ENCODE results near the gene ABO. TPM values are rescaled to one million over a fixed set of nuclear protein-coding genes. Genes with fewer than 3 reads are reported as not detected.

The ABO gene
- total RNA-seq, 1 experiment from 2014 or later: 1.2 TPM

DNA sequence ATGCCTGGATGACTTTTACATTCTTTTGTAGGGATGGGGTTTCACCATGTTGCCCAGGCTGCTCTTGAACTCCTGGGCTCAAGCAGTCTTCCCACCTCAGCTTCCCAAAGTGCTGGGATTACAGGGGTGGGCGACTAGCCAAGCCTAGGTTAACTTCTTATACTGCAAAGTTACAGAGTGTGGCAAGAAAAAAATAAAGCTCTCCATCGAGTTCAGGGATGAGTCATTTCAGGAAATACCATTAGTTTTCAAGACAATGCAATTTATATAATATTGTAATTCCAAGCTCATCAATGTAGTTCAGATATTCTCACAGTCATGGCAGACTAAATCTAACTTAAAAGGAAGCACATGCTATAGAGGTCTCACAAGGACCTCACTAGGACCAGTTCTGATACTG, 11.5 kb upstream of the ABO start:
- DNase-seq (ENCODE audit: low read depth, low spot score): no peak
- Histone ChIP-seq H3K27me3 (ENCODE audit: insufficient read depth, low read length) (no peaks in the 10 kb centered on the region), H3K27ac (ENCODE audit: low read depth, low read length) (no peak overlapping the region), H3K36me3 (ENCODE audit: control insufficient read depth in 1 of 2, insufficient read depth in 2 of 2, low read length in 2 of 2) (no peaks in the 10 kb centered on the region), H3K4me1 (ENCODE audit: control insufficient read depth in 1 of 2, insufficient read depth in 2 of 2, low read length in 2 of 2) (no peaks in the 10 kb centered on the region), H3K4me2 (ENCODE audit: low read length) (no peak overlapping the region), H3K9me2 (ENCODE audit: insufficient read depth) (no peaks in the 10 kb centered on the region), H3K4me3 (replicated peaks in 1 of 2; ENCODE audit: low read depth in 1 of 2, low read length in 2 of 2) (no peak overlapping the region), H3K9ac (ENCODE audit: low read length) (no peak overlapping the region), H2AFZ (ENCODE audit: low read depth, low read length, poor library complexity, severe bottlenecking) (no peak overlapping the region), H3K9me3 (ENCODE audit: control insufficient read depth in 1 of 2, insufficient read depth in 1 of 2, low read depth in 1 of 2, low read length in 2 of 2) (peaks cover 5 to 25% of the 10 kb centered on the region in 2 experiments; a peak in 2 of 4 replicates), H3K79me2 (ENCODE audit: insufficient read depth, low read length) (no peaks in the 10 kb centered on the region), H4K20me1 (ENCODE audit: insufficient read depth) (no peaks in the 10 kb centered on the region)
- no TSS peak for BruUV-seq (replicated peaks)
- CTCF ChIA-PET: interaction anchor here (1.8 kb wide), 1 partner anchor 47 kb away, joined by 6 read pairs; no protein-coding TSS in a partner anchor
- RAD21 ChIA-PET (ENCODE audit: low non-redundant PET in 1 of 2, low total read pairs in 2 of 2, uncharacterized antibody in 2 of 2, unreplicated experiment in 2 of 2): no interaction called here
- no peak for TF ChIP-seq RAD21 (IDR thresholded peaks at IDR 0.05; ENCODE audit: low read depth)
- TF ChIP-seq ZNF274 (IDR thresholded peaks at IDR 0.05; ENCODE audit: low read depth, low read length): no peak
- TF ChIP-seq EGR1 (IDR thresholded peaks at IDR 0.05; ENCODE audit: low read depth): no peak
- TF ChIP-seq, protein P1, sequence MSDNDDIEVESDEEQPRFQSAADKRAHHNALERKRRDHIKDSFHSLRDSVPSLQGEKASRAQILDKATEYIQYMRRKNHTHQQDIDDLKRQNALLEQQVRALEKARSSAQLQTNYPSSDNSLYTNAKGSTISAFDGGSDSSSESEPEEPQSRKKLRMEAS (IDR thresholded peaks at IDR 0.05): no peak
- no peak for TF ChIP-seq FOSL1 (IDR thresholded peaks at IDR 0.05; ENCODE audit: low read depth)
- no peak for TF ChIP-seq SIN3A (IDR thresholded peaks at IDR 0.05; ENCODE audit: low read depth)
- TF ChIP-seq JUND (IDR thresholded peaks at IDR 0.05): no peak
- no peak for TF ChIP-seq CEBPB (IDR thresholded peaks at IDR 0.05; ENCODE audit: low read depth)
- no peak for TF ChIP-seq ZFX (IDR thresholded peaks at IDR 0.05)
- TF ChIP-seq POLR2A (IDR thresholded peaks at IDR 0.05; ENCODE audit: borderline replicate concordance, extremely low read depth, insufficient read depth, insufficient read length): no peak
- no peak for TF ChIP-seq CBX3 (IDR thresholded peaks at IDR 0.05; ENCODE audit: low read depth)
- TF ChIP-seq ELF1 (IDR thresholded peaks at IDR 0.05; ENCODE audit: borderline replicate concordance, low read depth): no peak
- TF ChIP-seq, protein P2, sequence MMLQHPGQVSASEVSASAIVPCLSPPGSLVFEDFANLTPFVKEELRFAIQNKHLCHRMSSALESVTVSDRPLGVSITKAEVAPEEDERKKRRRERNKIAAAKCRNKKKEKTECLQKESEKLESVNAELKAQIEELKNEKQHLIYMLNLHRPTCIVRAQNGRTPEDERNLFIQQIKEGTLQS (IDR thresholded peaks at IDR 0.05): no peak
- TF ChIP-seq, protein P3, sequence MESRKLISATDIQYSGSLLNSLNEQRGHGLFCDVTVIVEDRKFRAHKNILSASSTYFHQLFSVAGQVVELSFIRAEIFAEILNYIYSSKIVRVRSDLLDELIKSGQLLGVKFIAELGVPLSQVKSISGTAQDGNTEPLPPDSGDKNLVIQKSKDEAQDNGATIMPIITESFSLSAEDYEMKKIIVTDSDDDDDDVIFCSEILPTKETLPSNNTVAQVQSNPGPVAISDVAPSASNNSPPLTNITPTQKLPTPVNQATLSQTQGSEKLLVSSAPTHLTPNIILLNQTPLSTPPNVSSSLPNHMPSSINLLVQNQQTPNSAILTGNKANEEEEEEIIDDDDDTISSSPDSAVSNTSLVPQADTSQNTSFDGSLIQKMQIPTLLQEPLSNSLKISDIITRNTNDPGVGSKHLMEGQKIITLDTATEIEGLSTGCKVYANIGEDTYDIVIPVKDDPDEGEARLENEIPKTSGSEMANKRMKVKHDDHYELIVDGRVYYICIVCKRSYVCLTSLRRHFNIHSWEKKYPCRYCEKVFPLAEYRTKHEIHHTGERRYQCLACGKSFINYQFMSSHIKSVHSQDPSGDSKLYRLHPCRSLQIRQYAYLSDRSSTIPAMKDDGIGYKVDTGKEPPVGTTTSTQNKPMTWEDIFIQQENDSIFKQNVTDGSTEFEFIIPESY (IDR thresholded peaks at IDR 0.05; ENCODE audit: extremely low read depth, insufficient replicate concordance, low read length): no peak
- no peak for TF ChIP-seq EZH2phosphoT487 (IDR thresholded peaks at IDR 0.05; ENCODE audit: borderline replicate concordance)
- no peak for TF ChIP-seq POLR2AphosphoS5 (IDR thresholded peaks at IDR 0.05; ENCODE audit: low read depth, low read length)
- no peak for TF ChIP-seq SP1 (IDR thresholded peaks at IDR 0.05; ENCODE audit: low read depth)
- TF ChIP-seq YY1 (IDR thresholded peaks at IDR 0.05; ENCODE audit: extremely low read depth, insufficient replicate concordance, low read depth, low read length): no peak
- TF ChIP-seq, protein P4, sequence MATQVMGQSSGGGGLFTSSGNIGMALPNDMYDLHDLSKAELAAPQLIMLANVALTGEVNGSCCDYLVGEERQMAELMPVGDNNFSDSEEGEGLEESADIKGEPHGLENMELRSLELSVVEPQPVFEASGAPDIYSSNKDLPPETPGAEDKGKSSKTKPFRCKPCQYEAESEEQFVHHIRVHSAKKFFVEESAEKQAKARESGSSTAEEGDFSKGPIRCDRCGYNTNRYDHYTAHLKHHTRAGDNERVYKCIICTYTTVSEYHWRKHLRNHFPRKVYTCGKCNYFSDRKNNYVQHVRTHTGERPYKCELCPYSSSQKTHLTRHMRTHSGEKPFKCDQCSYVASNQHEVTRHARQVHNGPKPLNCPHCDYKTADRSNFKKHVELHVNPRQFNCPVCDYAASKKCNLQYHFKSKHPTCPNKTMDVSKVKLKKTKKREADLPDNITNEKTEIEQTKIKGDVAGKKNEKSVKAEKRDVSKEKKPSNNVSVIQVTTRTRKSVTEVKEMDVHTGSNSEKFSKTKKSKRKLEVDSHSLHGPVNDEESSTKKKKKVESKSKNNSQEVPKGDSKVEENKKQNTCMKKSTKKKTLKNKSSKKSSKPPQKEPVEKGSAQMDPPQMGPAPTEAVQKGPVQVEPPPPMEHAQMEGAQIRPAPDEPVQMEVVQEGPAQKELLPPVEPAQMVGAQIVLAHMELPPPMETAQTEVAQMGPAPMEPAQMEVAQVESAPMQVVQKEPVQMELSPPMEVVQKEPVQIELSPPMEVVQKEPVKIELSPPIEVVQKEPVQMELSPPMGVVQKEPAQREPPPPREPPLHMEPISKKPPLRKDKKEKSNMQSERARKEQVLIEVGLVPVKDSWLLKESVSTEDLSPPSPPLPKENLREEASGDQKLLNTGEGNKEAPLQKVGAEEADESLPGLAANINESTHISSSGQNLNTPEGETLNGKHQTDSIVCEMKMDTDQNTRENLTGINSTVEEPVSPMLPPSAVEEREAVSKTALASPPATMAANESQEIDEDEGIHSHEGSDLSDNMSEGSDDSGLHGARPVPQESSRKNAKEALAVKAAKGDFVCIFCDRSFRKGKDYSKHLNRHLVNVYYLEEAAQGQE (IDR thresholded peaks at IDR 0.05; ENCODE audit: low read depth): no peak
- no peak for TF ChIP-seq EZH2 (IDR thresholded peaks at IDR 0.05)
- intact Hi-C loops (cut with micrococcal nuclease): no loop called here
- ATAC-seq: no peak
- POLR2A ChIA-PET: no interaction called here

All from HCT116 (cell line).